GM18526 (cell line): Measurements from ENCODE around the gene HSF5.

ENCODE experiments used
- POLR2A ChIP-seq: IDR thresholded peaks from 3 replicates; pipeline ENCODE4 v1.6.1; 2011; ENCODE audit not compliant: insufficient read length; ENCODE audit errors: extremely low read depth

The HSF5 gene

GRCh38 chr17:58506354-58507080 lies 18.3 kb upstream of the HSF5 start:
- no peak for TF ChIP-seq POLR2A

GRCh38 chr17:58504826-58505351 lies 16.7 kb upstream of the HSF5 start:
- no peak for TF ChIP-seq POLR2A

DNA sequence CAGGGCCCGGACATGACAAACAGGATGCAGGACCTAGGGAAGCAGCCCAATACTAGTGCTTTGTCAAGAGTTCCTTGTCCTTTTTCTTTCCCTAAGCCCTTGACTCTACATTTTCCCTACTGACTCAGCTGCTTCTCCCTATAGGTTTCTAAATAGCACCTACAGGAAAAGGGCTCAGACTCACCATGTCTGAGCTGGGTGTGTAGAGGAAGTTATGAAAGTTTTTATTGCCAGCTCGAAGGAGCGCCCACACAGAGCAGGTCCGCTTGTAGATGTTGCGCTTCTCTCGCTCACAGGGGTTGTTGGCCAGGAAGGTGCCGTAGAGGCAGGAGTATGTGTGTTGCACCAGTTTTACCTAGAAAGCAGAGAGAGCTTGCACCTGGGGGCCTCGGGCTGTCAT lies 15.7 kb upstream of the HSF5 start:
- no peak for TF ChIP-seq POLR2A

GRCh38 chr17:58501451-58501850 lies 13.2 kb upstream of the HSF5 start:
- TF ChIP-seq POLR2A = no peak

- no peak for TF ChIP-seq POLR2A
These were observed 10.1 kb upstream of the HSF5 start for GRCh38 chr17:58498177-58498828.

- TF ChIP-seq POLR2A = no peak
These were observed 5.3 kb upstream of the HSF5 start for GRCh38 chr17:58493506-58493905.

DNA sequence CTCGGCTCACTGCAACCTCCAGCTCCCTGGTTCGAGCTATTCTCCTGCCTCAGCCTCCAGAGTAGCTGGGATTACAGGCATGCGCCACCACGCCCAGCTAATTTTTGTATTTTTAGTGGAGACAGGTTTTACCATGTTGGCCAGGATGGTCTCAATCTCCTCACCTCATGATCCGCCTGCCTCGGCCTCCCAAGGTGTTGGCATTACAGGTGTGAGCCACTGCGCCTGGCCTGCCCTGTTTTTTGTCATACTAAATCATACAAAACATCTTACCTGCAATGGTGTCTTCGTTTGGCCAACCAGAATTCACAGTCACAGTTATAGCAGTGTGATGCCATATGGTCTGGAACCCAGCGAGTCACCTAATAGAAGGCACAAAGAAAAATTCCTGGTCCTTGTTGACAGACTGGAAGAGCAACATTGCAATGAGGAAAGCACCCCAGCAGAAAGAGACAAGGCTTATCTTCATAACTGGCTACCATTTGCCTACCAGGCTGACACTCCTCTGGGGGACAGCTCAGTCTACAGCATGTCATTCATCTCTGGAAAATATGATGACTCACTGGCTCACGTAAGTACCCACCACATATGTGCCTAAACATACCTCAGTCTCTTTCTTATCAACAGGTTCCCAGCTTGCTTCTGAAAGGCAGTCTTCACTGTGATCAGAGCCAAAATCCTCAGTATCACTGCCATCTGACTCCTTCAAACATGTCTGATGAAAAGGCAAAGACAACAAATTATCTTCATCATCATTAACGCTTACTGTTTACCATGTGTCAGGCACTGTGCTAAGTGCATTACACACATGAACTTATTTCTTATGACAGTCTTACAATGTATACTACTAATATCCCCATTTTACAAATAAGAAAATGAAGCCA lies 4.3 kb upstream of the HSF5 start:
- no peak for TF ChIP-seq POLR2A

- no peak for TF ChIP-seq POLR2A
These were observed 3.4 kb upstream of the HSF5 start for GRCh38 chr17:58491510-58492045.

DNA sequence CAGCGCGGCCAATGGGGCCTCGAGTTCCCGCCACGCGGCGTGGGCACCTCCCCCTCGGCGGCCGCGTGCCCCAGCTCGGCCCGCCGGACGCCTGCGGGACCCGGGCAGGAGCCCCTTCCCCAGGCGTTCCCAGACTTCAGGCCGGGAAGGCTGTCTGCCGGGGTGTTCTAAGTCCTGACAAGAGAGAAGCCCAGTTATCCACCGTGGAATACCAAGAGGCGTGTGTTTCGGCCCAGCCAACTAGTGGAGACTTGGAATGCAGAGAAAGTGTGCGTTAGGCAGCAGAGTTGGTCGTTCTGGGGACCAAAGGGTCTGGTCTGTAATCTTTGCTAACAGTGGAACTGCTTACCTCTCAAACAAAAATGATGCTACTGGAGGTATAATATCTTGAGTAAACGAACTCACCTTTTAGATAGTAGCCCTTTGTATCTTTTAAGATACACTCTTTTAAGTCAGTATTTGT lies 251 bp upstream of the HSF5 start:
- no peak for TF ChIP-seq POLR2A

GRCh38 chr17:58484600-58484999 lies 3.6 kb downstream of the HSF5 start:
- no peak for TF ChIP-seq POLR2A

DNA sequence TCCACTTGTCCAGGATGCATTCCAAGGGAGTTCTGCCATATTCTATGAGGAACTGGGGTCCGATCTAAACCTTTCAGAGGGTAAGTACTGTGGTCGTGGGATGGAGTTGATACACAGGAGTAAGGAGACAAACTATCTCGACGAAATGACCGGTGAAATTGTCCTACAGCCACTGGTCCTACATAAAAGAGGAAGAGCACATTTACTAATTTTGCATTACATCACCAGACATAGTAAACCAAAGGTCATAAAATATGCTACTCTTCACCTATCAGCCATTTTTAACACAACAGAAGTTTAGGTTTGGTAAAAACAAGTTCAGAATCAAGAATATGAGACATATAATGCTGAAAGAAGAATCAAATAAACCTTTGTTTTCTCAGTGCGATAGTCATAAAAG lies 8.1 kb downstream of the HSF5 start:
- no peak for TF ChIP-seq POLR2A

GRCh38 chr17:58476812-58477211 lies 11.4 kb downstream of the HSF5 start:
- no peak for TF ChIP-seq POLR2A

- TF ChIP-seq POLR2A = no peak
These were observed 12.2 kb downstream of the HSF5 start for GRCh38 chr17:58475985-58476384.

- TF ChIP-seq POLR2A = no peak
These were observed 17.9 kb downstream of the HSF5 start for GRCh38 chr17:58470356-58470755.

GRCh38 chr17:58468944-58469343 lies 19.3 kb downstream of the HSF5 start:
- TF ChIP-seq POLR2A = no peak
